ENCODE results near the gene ESD.

DNA sequence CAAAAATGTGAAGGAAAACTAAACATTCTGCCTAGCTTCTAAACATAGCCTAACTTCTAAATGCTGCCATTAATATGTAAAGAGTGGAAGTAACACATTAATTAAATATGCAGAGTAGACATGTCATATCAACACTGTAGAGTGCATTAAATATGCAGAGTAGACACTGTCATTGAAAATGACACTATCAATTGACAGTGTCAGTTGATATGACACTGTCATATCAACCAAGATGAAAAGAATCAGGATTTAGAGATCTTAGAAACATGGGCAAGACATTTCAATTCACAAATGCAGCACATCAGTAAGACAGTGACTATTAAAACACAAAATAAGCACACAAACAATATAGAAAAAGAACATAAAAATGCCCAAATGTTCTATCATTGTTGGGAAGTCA, 25.3 kb downstream of the ESD start:
- TF ChIP-seq TAF1 (IDR thresholded peaks at IDR 0.05; ENCODE audit: borderline replicate concordance, insufficient read depth, low read length) (no peak), SIN3A (IDR thresholded peaks at IDR 0.05; ENCODE audit: borderline replicate concordance, insufficient read depth, low read length) (no peak)

All from PFSK-1 (cell line).